Hepatocyte (in vitro differentiated cells): ENCODE data around the gene CPEB4. TPM values are rescaled to one million over a fixed set of nuclear protein-coding genes. Genes with fewer than 3 reads are reported as not detected.

ENCODE experiments used
- DNase-seq: peaks from one replicate; pipeline ENCODE4 v3.0.0-alpha.2; 2016; ENCODE audit warnings: low spot score
- H2AFZ ChIP-seq: fragments of 200-600 bp; sonication (generic); 2 replicates; pipeline ENCODE4 v1.6.0; 2016; ENCODE audit warnings: antibody characterized with exemption, mild to moderate bottlenecking
- H3K27ac ChIP-seq: fragments of 200-600 bp; sonication (generic); 2 replicates; pipeline ENCODE4 v1.5.1; 2016; ENCODE audit warnings: mild to moderate bottlenecking
- H3K27me3 ChIP-seq: fragments of 200-600 bp; sonication (generic); 2 replicates; pipeline ENCODE4 v1.6.1; 2016
- H3K36me3 ChIP-seq: fragments of 200-600 bp; sonication (generic); replicated peaks from 2 replicates; pipeline ENCODE4 v1.5.1; 2016; ENCODE audit warnings: low read depth; ENCODE audit not compliant: insufficient read depth
- H3K4me1 ChIP-seq: fragments of 200-600 bp; sonication (generic); 2 replicates; pipeline ENCODE4 v1.5.1; 2016; ENCODE audit warnings: mild to moderate bottlenecking, moderate library complexity; ENCODE audit not compliant: insufficient read depth
- H3K4me2 ChIP-seq: fragments of 200-600 bp; sonication (generic); 2 replicates; pipeline ENCODE4 v1.6.0; 2016
- H3K4me3 ChIP-seq: fragments of 200-600 bp; sonication (generic); 2 replicates; pipeline ENCODE4 v1.5.1; 2016; ENCODE audit warnings: mild to moderate bottlenecking
- H3K79me2 ChIP-seq: fragments of 200-600 bp; sonication (generic); 2 replicates; pipeline ENCODE4 v1.6.0; 2017; ENCODE audit warnings: mild to moderate bottlenecking
- H3K9me2 ChIP-seq: fragments of 200-600 bp; sonication (generic); replicated peaks from 2 replicates; pipeline ENCODE4 v1.6.0; 2017; ENCODE audit warnings: mild to moderate bottlenecking; ENCODE audit not compliant: insufficient read depth
- H3K9me3 ChIP-seq: fragments of 200-600 bp; sonication (generic); 2 replicates; pipeline ENCODE4 v1.5.1; 2016; ENCODE audit warnings: low read depth, mild to moderate bottlenecking
- H4K20me1 ChIP-seq: fragments of 200-600 bp; sonication (generic); 2 replicates; pipeline ENCODE4 v1.6.0; 2016; ENCODE audit warnings: mild to moderate bottlenecking; ENCODE audit not compliant: insufficient read depth, poor library complexity, severe bottlenecking
- CTCF ChIP-seq: fragments of 200-600 bp; sonication (generic); IDR thresholded peaks from 2 replicates; pipeline ENCODE4 v1.5.1; 2016; ENCODE audit warnings: antibody characterized with exemption, mild to moderate bottlenecking; ENCODE audit not compliant: poor library complexity
- EZH2 ChIP-seq: fragments of 200-600 bp; sonication (generic); IDR thresholded peaks from 2 replicates; pipeline ENCODE4 v1.6.1; 2016; ENCODE audit warnings: antibody characterized with exemption, mild to moderate bottlenecking, borderline replicate concordance
- EZH2phosphoT487 ChIP-seq: fragments of 200-600 bp; sonication (generic); IDR thresholded peaks from one replicate; pipeline ENCODE4 v1.6.1; 2018; ENCODE audit warnings: antibody characterized with exemption, mild to moderate bottlenecking, low read depth, moderate library complexity; ENCODE audit not compliant: unreplicated experiment, severe bottlenecking
- WGBS: methylation state at CpG from one replicate; pipeline ENCODE4 v1.1.6; 2016; ENCODE audit warnings: low lambda C conversion rate; ENCODE audit errors: missing lambda C conversion rate; 5-methylcytosine and 5-hydroxymethylcytosine counted together
- polyA plus RNA-seq: library from polyadenylated mRNA; unstranded; fragments of >200 nt; fragmentation: Nextera tagmentation; extraction: Ambion mirVana; gene quantifications from 2 replicates; pipeline ENCODE4 v1.2.1, GENCODE V29; 2016
- total RNA-seq: library from RNA; depleted of rRNA; stranded (reverse); fragments of >200 nt; gene quantifications from 2 replicates; pipeline ENCODE4 v1.2.3, GENCODE V29; 2014

Gene CPEB4
- total and polyA plus RNA-seq, 2 experiments from 2014 or later, result 13.3 to 49.2 TPM

DNA sequence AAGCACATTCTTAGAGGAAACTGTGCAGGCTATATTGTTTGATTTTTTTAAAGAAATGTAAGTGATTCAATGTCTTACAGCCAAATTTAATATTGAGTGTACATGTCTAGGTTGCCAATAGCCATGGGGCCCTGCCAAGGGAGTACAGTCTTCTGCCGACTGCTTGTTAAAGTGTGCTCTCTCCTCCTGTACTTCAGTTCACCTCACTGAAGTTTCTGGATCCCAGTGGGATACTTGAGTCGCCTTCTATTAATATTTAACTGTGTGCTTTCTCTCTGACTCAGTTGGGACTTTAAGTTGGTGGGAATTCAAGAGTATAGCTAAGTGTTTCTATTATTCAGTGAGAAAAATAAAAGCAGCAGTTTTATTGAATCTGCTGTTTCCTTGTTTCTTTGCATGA lies 56.4 kb downstream of the CPEB4 start:
- 43% methylated on average over 2 of the region's 2 CpGs for WGBS
- H3K4me1 ChIP-seq, result peaks cover 51% of the 10 kb centered on the region
- no peak overlapping the region for H2AFZ ChIP-seq
- no peaks in the 10 kb centered on the region for H3K27me3 ChIP-seq
- no peaks in the 10 kb centered on the region for H3K9me3 ChIP-seq
- no peak for TF ChIP-seq EZH2phosphoT487
- no peak for TF ChIP-seq EZH2
- TF ChIP-seq CTCF, result no peak
- no peaks in the 10 kb centered on the region for H4K20me1 ChIP-seq
- no peak for DNase-seq
- H3K9me2 ChIP-seq, result no peaks in the 10 kb centered on the region
- H3K27ac ChIP-seq, result peak overlapping the region; percentile 54
- H3K4me3 ChIP-seq, result no peak overlapping the region
- peak overlapping the region; percentile 33 for H3K4me2 ChIP-seq
- no peaks in the 10 kb centered on the region for H3K36me3 ChIP-seq
- H3K79me2 ChIP-seq, result peaks cover 23% of the 10 kb centered on the region

DNA sequence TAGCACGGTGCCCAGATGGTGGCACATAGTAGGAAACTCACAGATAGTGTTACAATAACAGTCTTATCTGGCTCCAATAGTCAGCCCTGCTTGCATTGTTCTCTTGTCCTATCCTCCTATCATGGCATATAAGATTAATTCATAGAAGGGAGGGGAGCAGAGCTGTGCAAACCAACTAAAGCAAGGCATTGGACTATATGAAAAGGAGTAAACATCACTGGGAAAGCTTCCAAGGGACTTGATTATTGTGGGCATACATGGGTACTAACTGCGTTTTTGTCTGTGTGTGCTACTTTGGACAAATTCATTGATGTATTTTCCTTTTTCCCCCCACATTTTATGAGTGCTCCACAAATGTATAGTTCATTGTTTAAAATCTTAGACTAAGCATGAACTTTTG lies 57.0 kb downstream of the CPEB4 start:
- TF ChIP-seq EZH2phosphoT487 (no peak), CTCF (no peak), EZH2 (no peak)
- H4K20me1 ChIP-seq, result no peaks in the 10 kb centered on the region
- H3K79me2 ChIP-seq, result peaks cover 17% of the 10 kb centered on the region
- H3K4me3 ChIP-seq, result no peak overlapping the region
- no peak for DNase-seq
- 82% methylated on average over 2 of the region's 2 CpGs for WGBS
- H3K9me3 ChIP-seq, result no peaks in the 10 kb centered on the region
- H3K4me2 ChIP-seq, result peak overlapping the region; percentile 33
- no peaks in the 10 kb centered on the region for H3K9me2 ChIP-seq
- no peaks in the 10 kb centered on the region for H3K27me3 ChIP-seq
- no peak overlapping the region for H2AFZ ChIP-seq
- peaks cover 51% of the 10 kb centered on the region for H3K4me1 ChIP-seq
- H3K36me3 ChIP-seq, result no peaks in the 10 kb centered on the region
- peak overlapping the region; percentile 54 for H3K27ac ChIP-seq

DNA sequence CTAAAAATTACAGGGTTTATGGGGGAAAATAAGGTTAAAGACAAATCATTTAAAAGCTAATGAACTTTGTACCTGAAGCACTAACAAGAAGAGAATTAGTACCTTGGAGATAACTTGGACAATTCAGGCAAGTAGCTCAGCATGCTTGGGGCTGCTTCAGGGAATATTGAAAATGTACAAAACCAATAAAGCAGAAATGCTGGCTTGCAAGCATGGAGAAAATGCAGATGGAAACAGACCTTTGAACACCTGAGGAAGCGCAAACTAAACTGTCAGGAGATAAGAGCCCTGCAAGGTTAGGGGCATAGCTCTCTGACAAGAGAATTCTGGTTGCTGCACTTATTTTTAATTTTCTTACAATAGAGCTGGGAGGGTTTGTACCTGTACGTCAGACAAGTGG lies 58.2 kb downstream of the CPEB4 start:
- H4K20me1 ChIP-seq, result no peaks in the 10 kb centered on the region
- no peak overlapping the region for H3K4me3 ChIP-seq
- peaks cover 51% of the 10 kb centered on the region for H3K4me1 ChIP-seq
- DNase-seq, result peak; percentile 37
- no peaks in the 10 kb centered on the region for H3K9me3 ChIP-seq
- no peaks in the 10 kb centered on the region for H3K27me3 ChIP-seq
- peak overlapping the region; percentile 57 for H3K27ac ChIP-seq
- H3K79me2 ChIP-seq, result peaks cover 7% of the 10 kb centered on the region
- H3K9me2 ChIP-seq, result no peaks in the 10 kb centered on the region
- WGBS, result 70% methylated on average over 2 of the region's 2 CpGs
- no peaks in the 10 kb centered on the region for H3K36me3 ChIP-seq
- H3K4me2 ChIP-seq, result peak overlapping the region; percentile 57
- TF ChIP-seq EZH2, result no peak
- no peak for TF ChIP-seq EZH2phosphoT487
- TF ChIP-seq CTCF, result no peak
- H2AFZ ChIP-seq, result no peak overlapping the region

DNA sequence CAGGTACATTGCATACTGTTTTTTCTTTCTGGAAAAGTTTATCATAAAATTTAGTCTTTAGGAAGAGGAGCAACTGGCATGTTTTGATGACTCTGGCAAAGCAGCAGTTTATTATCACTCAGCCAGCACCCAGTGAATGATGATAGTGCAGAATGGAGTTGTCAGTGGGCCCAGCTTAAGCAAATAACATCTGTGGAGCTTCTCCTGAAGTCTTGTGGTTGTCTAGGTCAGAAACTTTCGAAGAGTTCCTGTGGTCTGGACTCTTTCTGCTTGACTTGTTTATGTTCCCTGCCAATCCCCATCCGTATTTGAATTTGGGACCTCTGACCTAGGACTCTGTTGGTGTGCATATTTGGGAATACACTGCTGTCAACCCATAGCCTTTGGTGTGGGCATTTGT lies 62.7 kb downstream of the CPEB4 start:
- TF ChIP-seq EZH2, result no peak
- no peak for TF ChIP-seq CTCF
- TF ChIP-seq EZH2phosphoT487, result no peak
- WGBS, result 43% methylated on average over 2 of the region's 2 CpGs
- DNase-seq, result no peak
- Histone ChIP-seq H3K36me3 (no peaks in the 10 kb centered on the region), H3K9me2 (no peaks in the 10 kb centered on the region), H4K20me1 (no peaks in the 10 kb centered on the region), H3K4me2 (no peak overlapping the region), H3K27ac (no peak overlapping the region), H3K4me3 (no peak overlapping the region), H3K4me1 (peaks cover 16% of the 10 kb centered on the region), H2AFZ (no peak overlapping the region), H3K79me2 (no peaks in the 10 kb centered on the region), H3K27me3 (no peaks in the 10 kb centered on the region), H3K9me3 (no peaks in the 10 kb centered on the region)
